Germinal center (tissue), 1 donor: Measurements from ENCODE around the gene MAN1A1.

ENCODE experiments used
- DNase-seq: peaks from one replicate; pipeline ENCODE4 v3.0.0; 2012; ENCODE audit warnings: mixed read lengths, low spot score

Gene MAN1A1

GRCh38 chr6:119325559-119326265 lies 23.8 kb downstream of the MAN1A1 start:
- DNase-seq = no peak

- DNase-seq = no peak
Observed at GRCh38 chr6:119324718-119325117, 24.8 kb downstream of the MAN1A1 start.

GRCh38 chr6:119323931-119324330 lies 25.6 kb downstream of the MAN1A1 start:
- no peak for DNase-seq

GRCh38 chr6:119323478-119323877 lies 26.1 kb downstream of the MAN1A1 start:
- DNase-seq = no peak

GRCh38 chr6:119322715-119323350 lies 26.7 kb downstream of the MAN1A1 start:
- no peak for DNase-seq

GRCh38 chr6:119322034-119322433 lies 27.5 kb downstream of the MAN1A1 start:
- DNase-seq = no peak

- no peak for DNase-seq
Observed at GRCh38 chr6:119319694-119320093, 29.9 kb downstream of the MAN1A1 start.

GRCh38 chr6:119318730-119319129 lies 30.8 kb downstream of the MAN1A1 start:
- no peak for DNase-seq

- no peak for DNase-seq
Observed at GRCh38 chr6:119318176-119318575, 31.4 kb downstream of the MAN1A1 start.

GRCh38 chr6:119317007-119317406 lies 32.6 kb downstream of the MAN1A1 start:
- no peak for DNase-seq

GRCh38 chr6:119314885-119315272 lies 34.7 kb downstream of the MAN1A1 start:
- DNase-seq = no peak

- DNase-seq = no peak
Observed at GRCh38 chr6:119313937-119314884, 35.4 kb downstream of the MAN1A1 start.

- DNase-seq = no peak
Observed at GRCh38 chr6:119312875-119313338, 36.7 kb downstream of the MAN1A1 start.

GRCh38 chr6:119312441-119312840 lies 37.1 kb downstream of the MAN1A1 start:
- DNase-seq = no peak

- DNase-seq = no peak
Observed at GRCh38 chr6:119311514-119312142, 37.9 kb downstream of the MAN1A1 start.

- DNase-seq = no peak
Observed at GRCh38 chr6:119310486-119311036, 39.0 kb downstream of the MAN1A1 start.

- DNase-seq = no peak
Observed at GRCh38 chr6:119308991-119309657, 40.4 kb downstream of the MAN1A1 start.

- DNase-seq = no peak
Observed at GRCh38 chr6:119308048-119308570, 41.5 kb downstream of the MAN1A1 start.

GRCh38 chr6:119307056-119307455 lies 42.5 kb downstream of the MAN1A1 start:
- DNase-seq = no peak

GRCh38 chr6:119306396-119306968 lies 43.1 kb downstream of the MAN1A1 start:
- DNase-seq = no peak
